HEK293T (cell line): ENCODE data around the gene NKAIN2.

ENCODE experiments used
- ARNT ChIP-seq: fragments of 450-650 bp; IDR thresholded peaks from 2 replicates; pipeline ENCODE4 v1.6.1; 2017; ENCODE audit warnings: mild to moderate bottlenecking
- BHLHE40 ChIP-seq: fragments of 450-650 bp; IDR thresholded peaks from 2 replicates; pipeline ENCODE4 v1.6.1; 2016; ENCODE audit warnings: mild to moderate bottlenecking, moderate library complexity, borderline replicate concordance
- ELF4 ChIP-seq: fragments of 450-650 bp; IDR thresholded peaks from 2 replicates; pipeline ENCODE4 v1.6.1; 2017; ENCODE audit warnings: antibody characterized with exemption
- FOXA1 ChIP-seq: fragments of 450-650 bp; IDR thresholded peaks from 2 replicates; pipeline ENCODE4 v1.6.1; 2016; ENCODE audit warnings: mild to moderate bottlenecking
- FOXK2 ChIP-seq: fragments of 450-650 bp; IDR thresholded peaks from 2 replicates; pipeline ENCODE4 v1.6.1; 2016; ENCODE audit warnings: mild to moderate bottlenecking
- FOXM1 ChIP-seq: fragments of 450-650 bp; IDR thresholded peaks from 2 replicates; pipeline ENCODE4 v1.6.1; 2017; ENCODE audit warnings: mild to moderate bottlenecking, borderline replicate concordance
- HDGF ChIP-seq: fragments of 450-650 bp; IDR thresholded peaks from 2 replicates; pipeline ENCODE4 v1.6.1; 2017; ENCODE audit warnings: antibody characterized with exemption, borderline replicate concordance
- L3MBTL2 ChIP-seq: fragments of 450-650 bp; conservative IDR thresholded peaks from 2 replicates; pipeline ENCODE4 v1.6.1; 2016; ENCODE audit warnings: mild to moderate bottlenecking
- LEF1 ChIP-seq: fragments of 450-650 bp; IDR thresholded peaks from 2 replicates; pipeline ENCODE4 v1.6.1; 2017; ENCODE audit warnings: mild to moderate bottlenecking, borderline replicate concordance
- NFRKB ChIP-seq: fragments of 450-650 bp; IDR thresholded peaks from 2 replicates; pipeline ENCODE4 v1.6.1; 2016; ENCODE audit warnings: mild to moderate bottlenecking, moderate library complexity
- SP1 ChIP-seq: fragments of 450-650 bp; IDR thresholded peaks from 2 replicates; pipeline ENCODE4 v1.6.1; 2017
- TARDBP ChIP-seq: fragments of 450-650 bp; IDR thresholded peaks from 2 replicates; pipeline ENCODE4 v1.6.1; 2016
- ZNF384 ChIP-seq: fragments of 450-650 bp; IDR thresholded peaks from 2 replicates; pipeline ENCODE4 v1.6.1; 2016
- TF ChIP-seq, protein P1 (sequence below): fragments of 450-650 bp; IDR thresholded peaks from 2 replicates; pipeline ENCODE4 v1.6.1; 2016

DNA sequence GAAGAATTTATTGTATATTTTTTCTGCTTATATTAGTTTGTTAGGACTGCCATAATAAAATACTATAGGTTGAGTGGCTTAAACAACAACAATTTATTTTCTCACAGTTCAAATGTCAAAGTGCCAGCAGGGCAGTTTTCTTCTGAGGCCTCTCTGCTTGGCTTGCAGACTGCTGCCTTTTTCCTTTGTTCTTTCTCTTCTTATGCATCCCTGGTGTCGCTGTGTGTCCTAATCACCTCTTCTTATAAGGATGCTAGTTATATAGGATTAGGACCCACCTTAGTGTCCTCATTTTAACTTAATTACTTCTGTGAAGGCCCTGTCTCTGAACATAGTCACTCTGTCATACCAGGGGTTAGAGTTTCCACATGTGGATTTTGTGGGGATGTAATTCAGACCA, 354.4 kb downstream of the NKAIN2 start:
- TF ChIP-seq LEF1 (no peak), FOXM1 (no peak), ARNT (no peak), BHLHE40 (no peak), ELF4 (no peak), L3MBTL2 (no peak), FOXK2 (no peak), ZNF384 (no peak), HDGF (no peak), SP1 (no peak), TARDBP (no peak), NFRKB (no peak), FOXA1 (no peak)
- TF ChIP-seq, protein P1, sequence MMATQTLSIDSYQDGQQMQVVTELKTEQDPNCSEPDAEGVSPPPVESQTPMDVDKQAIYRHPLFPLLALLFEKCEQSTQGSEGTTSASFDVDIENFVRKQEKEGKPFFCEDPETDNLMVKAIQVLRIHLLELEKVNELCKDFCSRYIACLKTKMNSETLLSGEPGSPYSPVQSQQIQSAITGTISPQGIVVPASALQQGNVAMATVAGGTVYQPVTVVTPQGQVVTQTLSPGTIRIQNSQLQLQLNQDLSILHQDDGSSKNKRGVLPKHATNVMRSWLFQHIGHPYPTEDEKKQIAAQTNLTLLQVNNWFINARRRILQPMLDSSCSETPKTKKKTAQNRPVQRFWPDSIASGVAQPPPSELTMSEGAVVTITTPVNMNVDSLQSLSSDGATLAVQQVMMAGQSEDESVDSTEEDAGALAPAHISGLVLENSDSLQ, result no peak
